ENCODE measurements around the gene PSMA2.
A peak's percentile ranks its signal among the peaks of the same experiment; 100 is the strongest.

PSMA2 gene

DNA sequence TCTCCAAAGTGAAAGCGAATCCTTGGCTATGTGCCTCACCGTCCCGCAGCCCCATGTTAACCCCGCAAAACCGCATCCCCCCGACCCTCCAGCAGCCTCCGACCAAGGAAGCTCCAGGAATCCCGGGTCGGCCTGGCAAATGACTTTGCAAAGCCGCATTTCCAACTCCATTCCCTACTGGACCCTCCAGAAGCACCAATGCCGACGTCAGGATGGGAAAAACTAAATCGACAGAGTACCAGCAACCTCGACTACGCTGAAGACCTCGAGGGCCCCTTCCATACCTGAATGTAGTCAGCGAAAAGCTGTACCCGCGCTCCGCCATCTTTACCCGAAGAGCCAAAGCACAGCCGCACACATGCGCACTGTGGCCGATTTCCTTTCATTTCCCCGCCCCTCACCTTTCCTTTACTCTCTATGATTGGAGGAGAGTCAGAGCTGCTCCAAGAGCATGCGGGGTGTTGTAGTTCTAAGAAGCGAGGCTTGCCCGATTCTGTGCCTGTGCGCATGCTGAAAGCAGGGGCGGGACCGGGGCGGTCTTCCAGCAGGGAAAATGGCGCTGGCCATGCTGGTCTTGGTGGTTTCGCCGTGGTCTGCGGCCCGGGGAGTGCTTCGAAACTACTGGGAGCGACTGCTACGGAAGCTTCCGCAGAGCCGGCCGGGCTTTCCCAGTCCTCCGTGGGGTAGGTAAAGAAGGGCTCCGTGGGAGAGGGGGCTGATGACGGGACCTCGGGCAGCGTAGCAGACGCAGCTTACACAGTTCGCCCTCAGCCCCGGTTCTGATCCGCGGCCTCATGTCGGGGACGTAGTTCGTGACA, at the start of gene PSMA2, which contains the start of gene MRPL32:
Gene PSMA2, minus strand, starts transcription at position 341 of the 818 bp plus-strand sequence. Its CDS starts 16 bp downstream, at position 325.
Gene MRPL32, plus strand, starts transcription at position 543 of the 818 bp plus-strand sequence. Its CDS starts 11 bp downstream, at position 554.
- peak; percentile 83 to 91 for DNase-seq (ENCODE audit: low read depth in 2 of 2, low spot score in 1 of 2)

DNA sequence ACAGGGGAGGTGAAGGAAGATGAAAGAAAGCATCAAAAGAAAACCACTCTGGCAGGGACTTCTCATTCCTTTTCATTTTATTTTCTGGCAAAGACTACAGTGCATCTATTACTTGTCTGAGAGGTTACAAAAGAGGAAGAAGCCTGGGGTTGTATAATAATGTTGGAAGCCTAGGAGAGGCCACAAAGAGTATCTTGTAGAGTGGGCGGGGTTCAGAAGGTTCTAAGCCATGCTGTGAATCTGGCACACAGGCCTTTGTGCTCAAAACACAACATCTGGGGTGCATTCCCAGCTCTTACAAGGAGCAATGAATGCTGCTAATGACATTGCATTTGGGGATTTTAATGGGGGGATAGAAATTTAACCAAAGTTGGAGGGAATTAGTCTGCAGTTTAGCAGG, 49.6 kb upstream of the PSMA2 start:
- no peak for DNase-seq (ENCODE audit: low read depth in 2 of 2, low spot score in 1 of 2)

DNA sequence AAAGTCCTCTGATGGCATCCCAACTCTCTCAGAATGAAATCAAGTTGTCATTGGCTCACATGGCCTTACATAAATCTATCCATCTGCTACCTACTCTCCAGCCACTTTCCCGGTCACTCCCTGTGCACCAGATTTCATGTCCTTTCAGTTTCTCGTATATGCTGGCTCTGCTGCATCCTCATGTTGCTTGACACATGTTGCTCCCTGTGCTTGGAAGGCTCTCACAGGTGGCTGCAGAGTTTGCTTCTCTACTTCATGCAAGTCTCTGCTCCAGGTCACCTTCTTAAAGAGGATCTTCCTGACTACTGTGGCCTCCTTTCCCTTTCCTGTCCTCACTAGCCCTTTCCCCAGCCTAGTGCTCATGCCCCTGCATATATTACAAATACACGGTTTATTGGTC, 48.5 kb upstream of the PSMA2 start:
- DNase-seq (ENCODE audit: low read depth in 2 of 2, low spot score in 1 of 2) = no peak

DNA sequence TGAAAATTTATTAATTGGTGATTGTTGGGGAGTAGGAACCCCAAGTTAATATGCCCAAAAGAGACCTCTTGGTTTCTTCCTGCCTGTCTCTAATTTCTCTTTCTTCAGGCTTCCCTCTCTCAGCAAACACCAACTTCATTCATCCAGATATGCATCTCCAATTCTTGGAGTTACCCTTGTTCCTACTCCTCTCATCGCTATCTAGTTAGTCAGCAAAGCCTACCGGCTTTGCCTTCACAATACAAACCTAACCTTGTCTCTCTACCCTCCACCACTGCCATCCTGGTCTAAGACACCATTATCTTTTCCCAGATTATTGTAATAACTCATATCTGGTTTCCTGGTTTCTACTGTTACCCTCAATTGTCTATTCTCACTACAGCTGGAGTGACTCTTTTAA, 48.1 kb upstream of the PSMA2 start:
- DNase-seq (ENCODE audit: low read depth in 2 of 2, low spot score in 1 of 2) = no peak

DNA sequence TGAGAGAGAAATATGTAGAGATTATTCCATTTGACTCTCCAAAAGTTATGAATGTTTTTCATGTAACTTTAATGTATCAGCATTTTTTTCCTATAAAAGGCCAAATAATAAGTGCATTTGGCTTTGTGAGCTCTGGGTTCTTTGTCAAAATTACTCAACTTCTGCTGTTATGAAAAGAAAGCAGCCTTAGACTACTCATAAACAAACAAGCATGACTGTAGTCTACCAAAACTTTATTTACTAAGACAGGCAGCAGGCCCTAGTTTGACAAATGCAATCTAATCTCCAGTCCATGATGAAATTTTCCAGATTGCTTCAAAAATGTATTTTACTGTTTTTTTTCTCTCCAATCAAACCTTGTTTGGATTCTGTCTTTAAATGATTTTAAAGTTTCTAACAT, 46.5 kb upstream of the PSMA2 start:
- DNase-seq (ENCODE audit: low read depth in 2 of 2, low spot score in 1 of 2) = no peak

DNA sequence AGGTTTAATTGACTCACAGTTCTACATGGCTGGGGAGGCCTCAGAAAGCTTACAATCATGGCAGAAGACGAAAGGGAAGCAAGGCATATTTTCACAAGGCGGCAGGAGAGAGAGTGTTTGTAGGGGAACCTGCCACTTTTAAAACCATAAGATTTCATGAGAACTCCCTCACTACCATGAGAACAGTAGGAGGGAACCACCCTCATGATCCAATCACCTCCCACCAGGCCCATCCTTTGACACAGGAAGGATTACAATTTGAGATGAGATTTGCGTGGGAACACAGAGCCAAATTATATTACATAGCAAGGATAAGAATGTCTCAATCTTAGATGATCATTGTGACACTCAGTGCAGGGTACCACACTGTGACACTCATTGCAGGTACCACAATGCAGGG, 44.4 kb upstream of the PSMA2 start:
- DNase-seq (ENCODE audit: low read depth in 2 of 2, low spot score in 1 of 2) = no peak

DNA sequence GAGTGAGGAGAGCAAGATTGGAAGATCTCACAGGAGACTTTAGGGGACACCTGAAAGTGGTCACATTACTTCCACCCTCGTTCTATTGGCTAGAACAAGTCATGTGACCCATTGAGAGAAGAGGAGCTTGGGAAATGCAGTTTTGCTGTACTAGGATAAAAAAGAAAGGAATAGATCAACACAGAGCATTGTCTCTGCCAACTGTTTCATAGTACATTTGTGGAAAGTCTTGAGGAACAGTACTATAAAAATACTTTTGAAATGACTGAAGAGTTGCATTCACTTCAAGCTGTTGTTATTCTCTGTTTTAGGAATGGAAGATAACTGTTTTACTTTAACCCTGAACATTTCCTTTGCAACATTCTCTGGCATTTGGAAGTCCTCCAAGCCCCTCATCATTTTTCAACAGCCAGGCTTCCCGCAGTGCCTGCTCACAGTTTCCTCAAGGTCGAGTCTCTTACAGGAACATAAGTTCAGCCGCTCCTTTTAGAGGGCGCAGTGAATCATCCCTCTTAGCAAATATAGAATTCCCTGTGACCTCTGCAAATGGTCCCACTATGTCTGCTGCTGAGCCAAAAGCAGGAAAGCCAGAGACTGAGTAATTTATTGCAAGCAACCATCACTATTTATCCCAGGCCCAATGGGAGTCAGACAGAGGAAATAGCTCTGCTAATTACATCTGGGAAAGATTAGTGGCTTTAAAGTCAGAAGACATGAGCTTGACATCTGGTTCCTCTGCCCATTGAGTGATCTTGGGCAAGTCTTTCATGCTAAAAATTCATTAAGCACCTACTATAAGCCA, 40.9 kb upstream of the PSMA2 start:
- DNase-seq (ENCODE audit: low read depth in 2 of 2, low spot score in 1 of 2) = no peak

DNA sequence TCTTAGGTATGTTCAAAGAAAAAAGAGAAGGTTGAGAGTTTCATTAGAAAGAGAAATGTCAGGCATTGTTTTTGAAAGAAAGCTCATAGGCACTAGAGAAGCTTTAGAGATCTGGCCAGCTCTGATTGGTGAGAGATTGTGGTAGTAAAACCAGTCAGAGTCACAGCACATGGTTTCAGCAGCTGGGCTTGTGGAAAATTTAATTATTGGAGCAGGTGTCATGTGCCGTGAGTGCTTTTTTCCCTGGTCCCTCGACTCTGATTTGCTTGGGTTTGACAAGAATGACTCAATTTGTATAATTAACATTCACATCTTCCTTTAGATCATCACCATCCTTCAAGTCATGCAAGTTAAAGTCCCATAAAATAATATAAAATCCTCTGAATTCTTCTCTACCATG, 35.4 kb upstream of the PSMA2 start:
- no peak for DNase-seq (ENCODE audit: low read depth in 2 of 2, low spot score in 1 of 2)

DNA sequence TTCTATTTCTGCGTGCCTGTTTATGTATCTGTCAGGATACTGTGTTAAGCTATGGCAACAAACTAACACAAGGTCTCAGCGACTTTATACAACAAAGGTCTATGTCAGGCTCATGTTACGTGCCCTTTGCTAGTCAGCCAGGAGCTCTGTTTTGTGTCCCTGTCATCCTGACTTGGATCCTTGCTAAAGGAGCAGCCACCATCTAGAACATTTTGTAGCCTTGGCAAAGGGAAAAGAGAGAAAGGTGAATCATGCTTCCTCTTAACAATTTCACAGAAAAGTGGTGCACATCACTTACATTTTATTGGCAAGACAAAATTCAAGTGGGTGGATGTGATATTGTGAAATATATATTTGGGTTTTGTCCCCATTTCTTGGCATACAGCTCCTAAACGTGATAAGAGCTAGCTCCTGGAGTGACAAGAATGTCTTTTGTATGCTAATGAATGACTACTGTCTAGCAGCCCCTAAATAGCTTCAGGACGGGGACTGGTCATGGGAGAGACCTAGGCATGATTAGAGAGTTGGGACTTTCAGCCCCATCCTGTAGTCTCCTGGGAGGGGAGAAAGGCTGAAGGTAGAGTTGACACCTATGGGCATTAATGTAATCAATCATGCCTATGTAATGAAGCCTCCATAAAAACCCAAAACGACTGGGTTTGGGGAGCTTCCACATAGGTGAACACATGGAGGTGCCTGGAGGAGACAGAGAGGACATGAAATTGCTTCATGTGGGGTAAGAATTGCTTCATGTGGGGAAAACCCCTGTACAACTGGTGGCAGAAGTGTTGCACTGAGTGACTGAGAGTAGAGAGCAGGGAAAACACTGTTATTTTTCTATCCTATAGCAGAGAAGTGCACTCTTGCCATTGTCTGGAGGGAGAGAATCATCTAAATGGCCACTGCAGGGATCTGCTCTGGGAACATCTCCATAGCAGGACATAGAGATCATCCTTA, 33.2 kb upstream of the PSMA2 start:
- no peak for DNase-seq (ENCODE audit: low read depth in 2 of 2, low spot score in 1 of 2)

DNA sequence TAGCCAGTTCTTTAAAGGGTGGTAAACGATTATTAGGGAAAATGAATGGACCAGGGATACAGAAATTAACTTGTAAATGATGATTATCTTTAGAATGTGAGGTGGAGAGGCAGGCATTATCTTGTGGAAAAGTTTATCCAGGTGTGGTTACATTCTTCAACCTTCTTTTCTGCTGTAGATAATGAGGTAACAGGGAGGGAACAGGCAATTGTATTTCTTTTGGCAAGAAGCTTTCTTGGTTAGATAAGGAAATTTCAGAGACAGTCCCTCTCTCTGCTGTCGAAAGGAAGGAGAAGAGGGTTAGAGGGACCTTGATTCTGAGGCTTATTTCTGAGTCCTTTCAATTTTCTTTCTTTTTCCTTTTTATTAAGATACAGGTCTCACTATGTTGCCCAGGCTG, 32.3 kb upstream of the PSMA2 start:
- DNase-seq (ENCODE audit: low read depth in 2 of 2, low spot score in 1 of 2) = no peak

DNA sequence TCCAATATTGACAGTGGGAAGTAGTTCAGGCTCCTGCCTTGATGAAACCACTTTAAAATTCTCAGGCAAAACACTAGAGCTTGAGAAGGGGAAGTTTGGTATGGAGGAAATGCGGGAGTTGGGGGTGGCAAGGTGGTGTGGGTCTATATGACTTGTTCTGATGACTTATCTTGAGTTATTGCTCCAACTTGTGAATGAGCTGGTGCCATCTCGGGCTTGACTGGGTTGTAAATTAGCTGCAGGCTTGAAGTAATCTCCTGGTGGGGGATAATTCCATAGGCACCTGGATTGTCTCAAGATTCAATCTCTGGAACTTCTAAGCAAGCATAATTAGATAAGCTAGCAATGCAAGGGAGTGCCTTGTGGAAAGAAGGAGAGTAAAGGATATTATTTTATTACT, 29.2 kb upstream of the PSMA2 start:
- DNase-seq (ENCODE audit: low read depth in 2 of 2, low spot score in 1 of 2) = no peak

DNA sequence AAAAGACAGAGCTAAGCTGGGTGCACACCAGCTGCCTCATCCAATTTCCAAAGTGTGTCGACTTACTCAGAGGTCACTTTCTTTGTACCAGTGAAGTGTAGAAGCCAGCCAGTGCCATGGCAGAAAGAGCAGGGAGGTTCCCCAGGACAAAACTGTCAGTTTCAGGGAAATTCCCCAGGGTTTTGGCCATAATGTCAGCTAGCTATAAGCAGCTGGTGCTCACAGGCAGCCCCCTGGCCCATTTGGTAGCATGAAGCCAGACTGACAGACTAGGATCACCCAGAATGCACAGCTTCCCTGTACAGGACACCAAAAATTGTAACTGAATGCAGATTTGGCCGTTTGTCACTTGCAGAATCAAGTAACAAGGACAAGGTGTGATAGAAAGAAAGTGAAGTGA, 28.8 kb upstream of the PSMA2 start:
- no peak for DNase-seq (ENCODE audit: low read depth in 2 of 2, low spot score in 1 of 2)

DNA sequence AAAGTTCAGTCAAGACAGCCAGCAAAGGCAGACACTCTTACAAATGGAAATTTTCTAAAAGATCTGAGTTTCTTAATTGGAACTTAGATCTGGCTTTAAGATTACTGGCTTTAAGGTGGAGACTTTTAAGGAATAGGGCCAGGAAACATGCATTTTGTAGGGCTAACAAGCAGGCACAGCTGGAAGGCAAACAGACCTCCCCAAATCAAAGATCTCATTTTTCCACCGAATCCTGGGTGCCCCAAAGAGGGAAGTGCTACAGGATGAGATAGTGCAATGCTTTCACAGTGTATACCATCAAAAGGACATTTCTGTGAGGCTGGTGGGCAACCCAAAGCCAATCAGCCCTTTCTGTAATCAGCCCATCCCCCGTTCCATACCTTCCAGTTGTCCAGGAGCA, 27.6 kb upstream of the PSMA2 start:
- DNase-seq (ENCODE audit: low read depth in 2 of 2, low spot score in 1 of 2) = no peak

DNA sequence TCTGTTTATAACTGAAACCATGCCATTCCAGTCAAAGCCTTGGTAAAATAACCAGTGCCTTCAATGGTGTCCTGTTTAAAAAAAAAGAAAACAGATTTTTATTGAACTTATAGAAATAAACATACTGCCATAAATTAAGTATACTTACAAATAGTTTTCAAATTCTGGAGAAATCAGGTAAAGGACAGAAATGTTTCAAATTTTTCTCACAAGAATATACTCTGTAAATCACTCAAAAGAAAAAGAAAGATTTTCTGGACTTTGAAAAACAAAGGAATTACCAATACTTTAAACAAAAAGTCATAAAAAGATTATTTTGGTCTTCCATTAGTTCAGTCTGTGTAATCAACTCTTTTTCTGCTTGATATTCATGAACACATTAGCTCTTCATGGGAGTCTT, 24.1 kb upstream of the PSMA2 start:
- DNase-seq (ENCODE audit: low read depth in 2 of 2, low spot score in 1 of 2) = no peak

DNA sequence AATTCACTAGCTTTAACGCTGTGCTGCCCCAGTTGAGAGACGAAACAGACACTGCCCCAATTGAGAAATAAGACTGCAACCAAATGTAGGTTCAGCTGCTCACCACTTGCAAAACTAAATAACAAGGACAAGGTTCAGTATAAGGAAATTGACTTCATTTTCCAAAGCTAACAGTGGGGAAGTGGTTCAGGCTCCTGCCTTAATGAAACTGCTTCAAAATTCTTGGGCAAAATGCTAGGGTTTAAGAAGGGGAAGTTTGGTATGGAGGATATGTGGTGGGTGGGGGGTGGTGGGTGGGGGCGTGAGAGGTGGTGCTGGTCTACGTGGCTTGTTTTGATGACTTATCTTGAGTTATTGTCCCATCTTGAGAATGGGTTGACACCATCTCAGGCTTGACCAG, 22.0 kb upstream of the PSMA2 start:
- DNase-seq (ENCODE audit: low read depth in 2 of 2, low spot score in 1 of 2) = no peak

DNA sequence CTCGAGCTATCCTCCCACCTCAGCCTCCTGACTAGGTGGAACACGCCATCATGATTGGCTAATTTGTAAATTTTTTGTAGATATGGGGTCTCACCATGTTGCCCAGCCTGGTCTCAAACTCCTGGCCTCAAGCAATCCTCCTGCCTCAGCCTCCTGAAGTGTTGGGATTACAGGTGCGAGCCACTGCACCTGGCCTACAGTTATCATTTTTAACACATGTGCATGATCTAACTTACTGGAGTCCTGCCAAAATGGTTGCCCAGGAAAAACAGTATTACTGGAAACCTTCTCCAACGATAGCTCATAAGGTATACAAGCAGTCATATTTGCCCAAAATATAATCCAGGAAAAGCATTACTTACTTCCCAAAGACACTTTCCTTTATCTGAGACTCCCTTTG, 20.4 kb upstream of the PSMA2 start:
- no peak for DNase-seq (ENCODE audit: low read depth in 2 of 2, low spot score in 1 of 2)

DNA sequence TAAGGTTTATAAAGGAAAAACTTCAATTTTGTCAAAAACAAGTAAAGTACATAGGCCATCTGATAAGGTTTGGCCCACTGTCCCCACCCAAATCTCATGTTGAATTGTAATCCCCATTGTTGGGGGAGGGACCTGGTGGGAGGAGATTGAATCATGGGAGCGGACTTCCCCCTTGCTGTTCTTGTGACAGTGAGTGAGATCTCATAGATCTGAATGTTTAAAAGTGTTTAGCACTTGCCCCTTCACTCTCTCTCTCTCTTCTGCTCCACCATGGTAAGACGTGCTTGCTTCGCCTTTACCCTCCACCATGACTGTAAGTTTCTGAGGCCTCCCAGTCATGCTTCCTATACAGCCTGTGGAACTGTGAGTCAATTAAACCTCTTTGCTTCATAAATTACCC, 18.4 kb upstream of the PSMA2 start:
- no peak for DNase-seq (ENCODE audit: low read depth in 2 of 2, low spot score in 1 of 2)

DNA sequence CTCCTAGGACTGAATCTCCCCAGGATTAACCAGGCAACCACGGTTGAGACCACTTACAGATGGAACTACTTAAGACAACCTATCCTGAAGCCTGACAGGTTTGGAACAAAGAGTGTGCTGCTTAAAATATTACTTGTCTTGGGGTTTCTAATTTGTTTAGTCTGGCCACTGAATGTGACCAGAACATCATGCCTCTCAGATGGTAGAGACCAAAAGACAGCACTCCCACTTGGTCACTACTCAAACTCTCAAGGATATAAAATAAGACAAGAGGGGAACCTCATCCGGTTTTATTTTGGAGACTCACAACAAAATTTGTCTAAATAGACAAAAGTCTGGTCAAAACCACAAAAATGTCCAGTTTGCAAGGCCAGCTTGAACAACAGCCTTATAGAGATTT, 15.5 kb upstream of the PSMA2 start:
- DNase-seq (ENCODE audit: low read depth in 2 of 2, low spot score in 1 of 2) = no peak

DNA sequence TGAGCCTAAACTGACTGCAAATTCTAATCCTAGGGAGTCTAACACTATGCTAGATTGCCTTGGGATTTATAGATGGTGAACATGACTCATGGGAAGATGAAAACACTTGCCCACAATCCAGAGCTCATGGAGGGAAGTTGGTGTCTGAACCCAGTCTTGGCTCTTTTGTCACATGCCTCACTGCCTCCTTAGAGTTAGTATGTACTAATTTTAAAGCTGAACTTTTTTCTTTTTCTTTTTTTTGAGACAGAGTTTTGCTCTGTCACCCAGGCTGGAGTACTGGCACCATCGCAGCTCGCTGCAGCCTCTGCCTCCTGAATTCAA, 14.6 kb upstream of the PSMA2 start:
- no peak for DNase-seq (ENCODE audit: low read depth in 2 of 2, low spot score in 1 of 2)

DNA sequence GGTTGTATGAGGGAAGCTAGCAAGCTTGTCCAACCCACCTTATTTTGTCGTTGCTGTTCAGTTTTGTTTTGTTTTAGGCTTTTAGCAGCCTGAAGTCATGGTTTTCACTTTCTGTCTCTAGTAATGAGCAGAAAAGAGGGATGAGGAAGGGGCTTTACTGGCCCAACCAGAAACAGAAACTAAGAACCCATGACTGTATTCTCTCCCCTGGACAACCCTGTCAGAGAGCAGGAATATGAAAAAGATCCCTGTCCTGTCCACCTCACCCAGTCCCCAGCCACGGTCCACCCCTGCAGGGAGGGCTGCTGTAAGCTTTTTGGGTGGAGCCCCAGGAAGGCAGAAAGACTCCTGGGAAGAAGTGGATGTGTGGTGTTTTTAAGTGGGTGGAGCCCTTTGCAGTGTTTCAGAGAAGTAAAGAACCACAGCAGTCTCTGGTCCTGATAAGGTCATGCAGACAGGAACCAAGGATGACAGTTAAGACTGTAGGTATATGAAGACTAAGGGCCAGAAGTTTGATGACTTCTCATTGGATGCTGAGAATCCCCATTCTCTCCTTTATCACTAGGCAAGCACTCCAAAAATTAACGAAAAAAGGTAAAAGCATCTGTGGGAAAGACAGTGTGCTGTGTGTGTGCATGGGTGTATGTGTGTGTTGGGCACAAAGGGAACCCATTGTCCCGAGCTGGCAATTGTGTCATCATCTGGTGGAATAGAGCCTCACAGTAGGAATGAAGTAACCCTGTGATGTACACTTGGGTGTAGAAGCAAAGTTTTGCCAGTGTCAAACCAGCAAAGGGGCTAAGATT, 14.1 kb upstream of the PSMA2 start:
- DNase-seq (ENCODE audit: low read depth in 2 of 2, low spot score in 1 of 2) = no peak

Data from stimulated activated CD8-positive, alpha-beta memory T cell treated with anti-CD3 and anti-CD28 coated beads, Interleukin-4, amount 100 ng/mL, for 4 hours (primary cell).